IMR-90 (cell line): Measurements from ENCODE around the gene RAP1A. TPM values are rescaled to one million over a fixed set of nuclear protein-coding genes. Genes with fewer than 3 reads are reported as not detected.

Experiments
- ATAC-seq: fragments of 200-7000 bp; cut with Tn5 transposase; 2 replicates; pipeline ENCODE4 v1.9.1; 2020; ENCODE audit warnings: low read depth, mild to moderate bottlenecking, moderate library complexity
- BruUV-seq: library from RNA; stranded (reverse); fragments of 400-500 nt; replicated peaks from 2 replicates; lab custom pipeline; 2021; lab: Mats Ljungman, UMichigan
- CTCF ChIA-PET: fragments of 300-600 bp; formaldehyde crosslinking; extraction: SDS; loops from one replicate; lab custom pipeline; 2021; ENCODE audit warnings: antibody characterized with exemption; lab: Yijun Ruan, JAX
- POLR2A ChIA-PET: fragments of 300-600 bp; sonication (Branson Sonifier 250); formaldehyde crosslinking; loops from one replicate; lab custom pipeline; 2022; ENCODE audit warnings: antibody characterized with exemption; ENCODE audit not compliant: unreplicated experiment; lab: Charles Lee
- DNase-seq: peaks from one replicate; pipeline ENCODE4 v3.0.0; 2013
- H2AFZ ChIP-seq: replicated peaks from 2 replicates; pipeline ENCODE3; 2013; ENCODE audit warnings: low read length, mild to moderate bottlenecking; ENCODE audit not compliant: poor library complexity
- H2AK5ac ChIP-seq: 2 replicates; pipeline ENCODE4 v1.6.1; 2013; ENCODE audit warnings: low read depth, low read length, inconsistent platforms
- H2AK9ac ChIP-seq: replicated peaks from 2 replicates; pipeline ENCODE3; 2013; ENCODE audit warnings: mild to moderate bottlenecking, low read depth, low read length, moderate library complexity; ENCODE audit not compliant: poor library complexity
- H2BK120ac ChIP-seq: 2 replicates; pipeline ENCODE4 v1.6.1; 2013; ENCODE audit warnings: low read depth, low read length, inconsistent platforms
- H2BK15ac ChIP-seq: 3 replicates; pipeline ENCODE4 v1.6.1; 2013; ENCODE audit warnings: low read depth, low read length, inconsistent platforms
- H2BK20ac ChIP-seq: 2 replicates; pipeline ENCODE4 v1.6.1; 2013; ENCODE audit warnings: low read depth, mild to moderate bottlenecking, inconsistent platforms, low read length, moderate library complexity
- H2BK5ac ChIP-seq: 2 replicates; pipeline ENCODE4 v1.6.1; 2013; ENCODE audit warnings: mild to moderate bottlenecking, low read depth, low read length, inconsistent platforms; ENCODE audit not compliant: poor library complexity, severe bottlenecking
- H3K14ac ChIP-seq: replicated peaks from 2 replicates; pipeline ENCODE4 v1.6.1; 2013; ENCODE audit warnings: low read depth, low read length, inconsistent platforms
- H3K18ac ChIP-seq: 2 replicates; pipeline ENCODE4 v1.6.1; 2013; ENCODE audit warnings: low read depth, low read length, control low read depth
- H3K23ac ChIP-seq: 2 replicates; pipeline ENCODE4 v1.6.1; 2013; ENCODE audit warnings: low read depth, low read length, inconsistent platforms
- H3K27ac ChIP-seq: 2 replicates; pipeline ENCODE4 v1.5.1; 2013; ENCODE audit warnings: mild to moderate bottlenecking, control low read depth, low read length; ENCODE audit not compliant: insufficient read depth
- H3K27me3 ChIP-seq: 2 replicates; pipeline ENCODE4 v1.6.1; 2013; ENCODE audit warnings: low read length; ENCODE audit not compliant: control insufficient read depth, insufficient read depth
- H3K36me3 ChIP-seq: 2 replicates; pipeline ENCODE4 v1.6.1; 2013; ENCODE audit warnings: low read length, mixed read lengths; ENCODE audit not compliant: control insufficient read depth, insufficient read depth
- H3K4ac ChIP-seq: 2 replicates; pipeline ENCODE4 v1.6.1; 2013; ENCODE audit warnings: low read depth, low read length, inconsistent platforms
- H3K4me1 ChIP-seq: 2 replicates; pipeline ENCODE4 v1.6.1; 2013; ENCODE audit warnings: low read length, mixed read lengths; ENCODE audit not compliant: control insufficient read depth, insufficient read depth
- H3K4me2 ChIP-seq: 2 replicates; pipeline ENCODE4 v1.6.1; 2013; ENCODE audit warnings: low read depth, mild to moderate bottlenecking, control low read depth, low read length, moderate library complexity
- H3K4me3 ChIP-seq: 2 replicates; pipeline ENCODE4 v1.5.1; 2013; ENCODE audit warnings: low read depth, mild to moderate bottlenecking, control low read depth, low read length, moderate library complexity; ENCODE audit not compliant: insufficient read depth
- H3K56ac ChIP-seq: 2 replicates; pipeline ENCODE4 v1.6.1; 2013; ENCODE audit warnings: low read length, inconsistent platforms; ENCODE audit not compliant: insufficient read depth; ENCODE audit errors: extremely low read depth
- H3K79me1 ChIP-seq, 2 experiments: 2 replicates each; pipeline ENCODE4 v1.6.1; 2013; ENCODE audit warnings: low read length in 2 of 2, inconsistent platforms in 1 of 2, low read depth in 1 of 2
- H3K9ac ChIP-seq: 2 replicates; pipeline ENCODE4 v1.6.1; 2013; ENCODE audit warnings: low read depth, low read length, control low read depth
- H3K9me1 ChIP-seq: 2 replicates; pipeline ENCODE4 v1.6.1; 2013; ENCODE audit warnings: low read length, inconsistent platforms; ENCODE audit not compliant: insufficient read depth
- H3K9me3 ChIP-seq: 2 replicates; pipeline ENCODE4 v1.6.1; 2013; ENCODE audit warnings: low read length; ENCODE audit not compliant: control insufficient read depth, insufficient read depth
- H4K20me1 ChIP-seq: 2 replicates; pipeline ENCODE4 v1.6.1; 2013; ENCODE audit warnings: low read length, inconsistent platforms; ENCODE audit not compliant: insufficient read depth
- H4K5ac ChIP-seq: 2 replicates; pipeline ENCODE4 v1.6.1; 2013; ENCODE audit warnings: mild to moderate bottlenecking, low read depth, low read length, control low read depth
- H4K8ac ChIP-seq, 2 experiments: 2 replicates each; pipeline ENCODE4 v1.6.1; 2013; ENCODE audit warnings: low read depth in 2 of 2, low read length in 2 of 2, control low read depth in 1 of 2, inconsistent platforms in 1 of 2
- H4K91ac ChIP-seq: 2 replicates; pipeline ENCODE4 v1.6.1; 2013; ENCODE audit warnings: low read depth, low read length, inconsistent platforms; ENCODE audit not compliant: insufficient read depth
- CHD1 ChIP-seq: IDR thresholded peaks from 2 replicates; pipeline ENCODE4 v1.6.1; 2012; ENCODE audit warnings: low read depth, low read length, improper control_type of control experiment
- MAZ ChIP-seq: IDR thresholded peaks from 2 replicates; pipeline ENCODE4 v1.6.1; 2012; ENCODE audit warnings: low read depth, mild to moderate bottlenecking, low read length, improper control_type of control experiment, moderate library complexity, borderline replicate concordance
- MXI1 ChIP-seq: IDR thresholded peaks from 2 replicates; pipeline ENCODE4 v1.6.1; 2012; ENCODE audit warnings: low read depth, mild to moderate bottlenecking, low read length, moderate library complexity, borderline replicate concordance
- WGBS, 2 experiments: methylation state at CpG; one replicate each; pipeline versions ENCODE4 v1.1.5 to v1.1.7; 2013; ENCODE audit warnings: missing lambda C conversion rate in 2 of 2; ENCODE audit not compliant: insufficient read length in 1 of 2; ENCODE audit errors: extremely low coverage in 2 of 2; 5-methylcytosine and 5-hydroxymethylcytosine counted together
- dilution Hi-C: fragments of 300-500 bp; cut with HindIII; formaldehyde crosslinking; loops from one replicate; pipeline ENCODE4 v1.14.3; 2018; ENCODE audit warnings: low sequenced_read_pairs; ENCODE audit not compliant: unreplicated experiment
- in situ Hi-C: fragments of 300-500 bp; cut with MboI; formaldehyde crosslinking; loops from 3 replicates; pipeline ENCODE4 v1.14.3; 2019; ENCODE audit warnings: low sequenced_read_pairs, inconsistent platforms, mixed read lengths
- intact Hi-C: fragments of 100-400 bp; cut with micrococcal nuclease; formaldehyde crosslinking; loops from 2 replicates; pipeline ENCODE4 v1.10.0; 2022
- polyA plus RNA-seq, 3 experiments: library from polyadenylated mRNA; depleted of rRNA; stranded (reverse); fragments of >200 nt; gene quantifications; 2 replicates each; pipeline ENCODE4 v1.2.3, GENCODE V29; 2012; ENCODE audit warnings: low replicate concordance in 1 of 3
- total RNA-seq: library from RNA; depleted of rRNA; stranded (reverse); fragments of >200 nt; gene quantifications from 2 replicates; pipeline ENCODE4 v1.2.3, GENCODE V29; 2012

The RAP1A gene
- total and polyA plus RNA-seq, 2 of the 4 experiments (the other 2 are of a cell fraction), result 18.1 to 43.6 TPM

DNA sequence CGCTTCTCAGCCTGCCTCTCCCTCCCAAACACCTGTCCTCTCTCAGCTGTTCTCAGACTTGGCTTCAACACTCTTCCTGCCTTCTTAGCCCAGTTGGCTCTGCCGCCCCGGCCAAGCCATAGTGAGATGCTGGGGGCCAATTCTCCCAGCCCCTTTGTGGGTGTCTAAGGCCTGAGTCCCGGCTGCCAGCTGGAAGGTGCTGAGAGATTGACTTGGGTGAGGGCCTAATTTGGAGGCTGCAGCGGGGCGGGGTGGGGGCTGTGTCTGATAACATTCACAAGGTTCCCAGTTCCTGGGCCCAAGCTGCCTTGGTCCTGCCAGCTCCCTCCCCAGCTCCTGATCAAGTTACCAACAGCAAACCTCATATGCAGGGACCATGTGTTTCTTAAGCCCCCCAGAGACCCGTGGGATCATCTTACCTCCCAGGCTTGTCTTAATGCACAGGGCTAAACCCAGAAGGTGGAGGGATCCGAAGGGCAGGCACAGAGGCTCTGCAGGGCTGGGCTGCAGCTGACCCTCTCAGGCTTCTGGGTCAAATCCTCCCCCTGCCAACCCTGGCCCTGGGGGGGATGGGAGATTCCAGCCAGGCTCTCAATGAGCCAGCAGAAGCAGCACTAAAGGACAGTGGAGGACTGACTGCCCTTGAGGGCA, 109.8 kb downstream of the RAP1A start:
- Histone ChIP-seq H3K4me3 (no peak overlapping the region), H3K79me1 (peaks cover 3 to 31% of the 10 kb centered on the region in 2 experiments; a peak in 2 of 4 replicates), H3K18ac (no peak overlapping the region), H2BK15ac (no peak overlapping the region), H3K36me3 (peaks cover 5% of the 10 kb centered on the region; the same call in 1 of the 2 replicates), H4K20me1 (peaks cover 4% of the 10 kb centered on the region; the same call in 1 of the 2 replicates), H3K56ac (no peak overlapping the region), H2BK20ac (no peak overlapping the region), H4K8ac (no peak overlapping the region), H3K9me1 (peaks cover 9% of the 10 kb centered on the region), H2AFZ (no peak overlapping the region), H4K91ac (no peak overlapping the region), H3K27ac (no peak overlapping the region), H3K4me2 (no peak overlapping the region), H2AK5ac (no peak overlapping the region), H3K23ac (no peak overlapping the region), H4K5ac (no peak overlapping the region), H2BK5ac (no peak overlapping the region), H3K4ac (no peak overlapping the region), H3K9ac (no peak overlapping the region), H3K9me3 (no peaks in the 10 kb centered on the region), H3K14ac (no peak overlapping the region), H3K27me3 (no peaks in the 10 kb centered on the region), H2AK9ac (no peak overlapping the region), H3K4me1 (peaks cover 11% of the 10 kb centered on the region), H2BK120ac (no peak overlapping the region)
- DNase-seq (no peak), ATAC-seq (no peak)
- ChIA-PET CTCF (no interaction called here), POLR2A (no interaction called here)
- intact Hi-C loops, result no loop called here
- 43% methylated on average over 1 of the region's 8 CpGs; no CpG with 5 or more reads in 1 of the 2 experiments for WGBS, 2 experiments
- in situ Hi-C loops, result no loop called here
- dilution Hi-C loops, result no loop called here
- TF ChIP-seq MAZ (no peak), MXI1 (no peak), CHD1 (no peak)
- no TSS peak for BruUV-seq
